ENCODE results near the gene ADAMTS9. TPM values are rescaled to one million over a fixed set of nuclear protein-coding genes. Genes with fewer than 3 reads are reported as not detected.

Gene ADAMTS9
- total and polyA plus RNA-seq, 9 of the 15 experiments (the other 6 are each of a cell fraction or from before 2014, with no cell fraction given), result 0.05 to 0.32 (median 0.13) TPM; not detected in 2

DNA sequence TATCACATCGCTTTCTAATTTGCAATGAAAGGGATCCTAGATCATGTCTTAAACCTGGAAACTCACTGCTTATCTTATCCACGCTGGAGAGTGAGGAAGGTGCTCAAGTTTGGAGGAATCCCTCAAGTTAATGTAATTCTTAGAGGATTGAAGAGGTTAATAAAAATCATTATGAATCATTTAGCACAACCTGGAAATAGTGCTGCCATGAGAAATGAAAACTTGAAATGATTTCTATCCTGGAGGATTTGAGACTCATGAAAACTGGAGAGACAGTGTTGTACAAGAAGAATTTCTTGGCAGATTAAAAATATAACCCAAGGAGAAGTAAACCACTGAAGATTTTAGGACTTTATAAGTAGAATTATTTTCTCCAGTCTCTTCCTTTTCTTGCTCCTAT lies 125.9 kb downstream of the ADAMTS9 start (continued):
- TF ChIP-seq, protein P1, sequence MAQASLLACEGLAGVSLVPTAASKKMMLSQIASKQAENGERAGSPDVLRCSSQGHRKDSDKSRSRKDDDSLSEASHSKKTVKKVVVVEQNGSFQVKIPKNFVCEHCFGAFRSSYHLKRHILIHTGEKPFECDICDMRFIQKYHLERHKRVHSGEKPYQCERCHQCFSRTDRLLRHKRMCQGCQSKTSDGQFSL (CRISPR knock-in tag; IDR thresholded peaks at IDR 0.05), result no peak
- TF ChIP-seq, protein P1 (tag; IDR thresholded peaks at IDR 0.05), result no peak
- TF ChIP-seq POLR2AphosphoS5 (IDR thresholded peaks at IDR 0.05; ENCODE audit: control insufficient read depth, insufficient read depth, low read depth, low read length), result no peak
- TF ChIP-seq SRSF7 (optimal IDR thresholded peaks at IDR 0.05; ENCODE audit: low read depth, low read length), result no peak
- no peak for TF ChIP-seq ZFPM2 (CRISPR knock-in tag; IDR thresholded peaks at IDR 0.05)

DNA sequence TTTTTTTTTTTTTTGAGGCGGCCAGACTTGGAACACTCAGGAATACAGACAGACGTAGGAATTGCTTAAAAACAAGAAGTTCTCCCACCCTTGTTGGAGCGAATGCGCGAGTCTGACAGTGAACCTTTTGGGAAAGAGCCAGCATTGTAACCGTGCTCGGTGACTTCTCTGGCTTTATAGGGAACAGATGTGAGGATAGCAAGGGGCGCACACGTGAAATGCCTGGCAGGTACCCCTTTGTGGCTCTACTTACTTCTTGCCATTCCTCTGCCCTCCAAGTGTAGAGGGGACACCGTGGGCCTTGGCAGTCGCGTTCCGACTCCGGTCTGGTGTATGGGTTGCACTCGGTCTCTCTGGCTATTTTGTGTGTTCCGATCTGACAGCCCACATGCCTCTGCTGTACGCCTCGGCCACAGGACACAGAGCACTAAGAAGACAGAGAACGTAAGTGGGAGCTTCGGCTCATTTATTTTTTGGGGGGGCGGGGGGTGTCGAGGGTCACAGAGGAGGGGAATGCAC lies 126.4 kb downstream of the ADAMTS9 start:
- DNase-seq (ENCODE audit: extremely low read depth in 1 of 4, low spot score in 3 of 4) (no peak), FAIRE-seq (no peak), ATAC-seq (no peak)
- in situ Hi-C loops (cut with MboI) (no loop called here), intact Hi-C loops (cut with micrococcal nuclease) (no loop called here)
- Histone ChIP-seq H3K9ac (ENCODE audit: insufficient read depth in 1 of 2, low read depth in 2 of 2, low read length in 2 of 2) (no peak overlapping the region), H3K27me3 (ENCODE audit: control insufficient read depth in 2 of 2, insufficient read depth in 2 of 2, low read length in 2 of 2) (peaks cover 3 to 6% of the 10 kb centered on the region in 2 experiments; a peak in 2 of 5 replicates), H3K79me2 (ENCODE audit: control insufficient read depth, insufficient read depth, low read length) (no peaks in the 10 kb centered on the region), H3K9me1 (ENCODE audit: control insufficient read depth, insufficient read depth, low read length) (no peaks in the 10 kb centered on the region), H3K9me3 (replicated peaks; ENCODE audit: control insufficient read depth, insufficient read depth, low read depth, low read length) (no peaks in the 10 kb centered on the region), H4K20me1 (replicated peaks; ENCODE audit: control insufficient read depth, insufficient read depth, low read length) (no peaks in the 10 kb centered on the region), H3K4me2 (ENCODE audit: insufficient read depth, low read length) (no peak overlapping the region), H3K4me3 (no peak overlapping the region), H2AFZ (ENCODE audit: low read depth, low read length) (no peak overlapping the region), H3K4me1 (replicated peaks in 1 of 2; ENCODE audit: control insufficient read depth in 2 of 2, insufficient read depth in 2 of 2, low read length in 2 of 2) (no peaks in the 10 kb centered on the region), H3K36me3 (ENCODE audit: control insufficient read depth, insufficient read depth, low read length) (no peaks in the 10 kb centered on the region), H3K27ac (ENCODE audit: extremely low read depth, low read depth, low read length) (no peak overlapping the region)
- BruUV-seq (replicated peaks), result no TSS peak
- TF ChIP-seq DACH1 (IDR thresholded peaks at IDR 0.05; ENCODE audit: partially characterized antibody) (no peak), ELK3 (CRISPR knock-in tag; IDR thresholded peaks at IDR 0.05) (no peak), ESRRB (CRISPR knock-in tag; IDR thresholded peaks at IDR 0.05; ENCODE audit: borderline replicate concordance) (no peak), HDAC1 (IDR thresholded peaks at IDR 0.05) (no peak)
- CTCF ChIA-PET (ENCODE audit: low intra/inter-chr PET ratio), result no interaction called here
- 4% methylated on average over 11 of the region's 22 CpGs for WGBS (ENCODE audit: insufficient coverage, low coverage, missing lambda C conversion rate)
- POLR2A ChIA-PET, result no interaction called here

Data from K562 (cell line).